ENCODE measurements around the gene IDS.
A peak's percentile ranks its signal among the peaks of the same experiment; 100 is the strongest.
"Not testable (repeated sequence)": the region's sequence is repeated elsewhere in the genome, so short reads cannot be mapped to it uniquely, and the experiment has no call there.

The IDS gene

GRCh38 chrX:149497626-149498025 is 7.5 kb downstream of the IDS start:
- DNase-seq (ENCODE audit: low read depth): peak; percentile 38

GRCh38 chrX:149497054-149497453 is 8.1 kb downstream of the IDS start:
- DNase-seq (ENCODE audit: low read depth): no peak

GRCh38 chrX:149495573-149496071 is 9.5 kb downstream of the IDS start:
- DNase-seq (ENCODE audit: low read depth): peak; percentile 67

DNA sequence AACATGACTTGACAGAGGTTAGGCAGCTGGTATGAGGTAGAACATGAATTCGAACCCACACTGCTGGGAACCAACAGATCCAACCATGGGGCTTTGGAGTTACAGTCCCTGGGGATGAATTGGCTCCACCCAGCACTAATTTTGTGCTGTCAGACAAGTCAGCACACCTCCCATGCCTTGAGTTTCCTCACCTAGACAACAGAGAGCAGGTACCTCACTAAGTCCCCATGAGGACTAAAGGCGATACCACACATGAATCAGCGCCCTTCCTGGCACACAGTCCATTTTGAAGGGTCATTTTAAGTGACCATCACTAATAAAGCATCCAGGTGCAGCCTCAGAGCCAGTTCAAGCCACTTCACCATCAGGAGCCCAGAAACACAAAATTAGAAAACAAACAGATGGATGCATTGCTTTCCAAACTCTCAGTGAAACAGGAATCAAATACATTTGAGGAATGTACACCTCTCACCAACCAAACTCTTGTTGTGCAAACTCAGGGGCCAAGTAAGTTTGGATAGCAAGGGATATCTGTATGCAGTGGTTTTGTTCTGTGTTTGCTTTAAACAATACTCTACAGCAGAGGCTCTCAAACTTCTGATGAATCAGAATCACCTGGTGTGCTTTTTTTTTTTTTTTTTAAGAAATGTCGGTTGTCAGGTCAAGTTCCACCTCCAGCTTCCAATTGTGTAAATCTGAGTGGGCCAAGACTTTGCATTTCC is 10.1 kb downstream of the IDS start:
- no peak for DNase-seq (ENCODE audit: low read depth)

DNA sequence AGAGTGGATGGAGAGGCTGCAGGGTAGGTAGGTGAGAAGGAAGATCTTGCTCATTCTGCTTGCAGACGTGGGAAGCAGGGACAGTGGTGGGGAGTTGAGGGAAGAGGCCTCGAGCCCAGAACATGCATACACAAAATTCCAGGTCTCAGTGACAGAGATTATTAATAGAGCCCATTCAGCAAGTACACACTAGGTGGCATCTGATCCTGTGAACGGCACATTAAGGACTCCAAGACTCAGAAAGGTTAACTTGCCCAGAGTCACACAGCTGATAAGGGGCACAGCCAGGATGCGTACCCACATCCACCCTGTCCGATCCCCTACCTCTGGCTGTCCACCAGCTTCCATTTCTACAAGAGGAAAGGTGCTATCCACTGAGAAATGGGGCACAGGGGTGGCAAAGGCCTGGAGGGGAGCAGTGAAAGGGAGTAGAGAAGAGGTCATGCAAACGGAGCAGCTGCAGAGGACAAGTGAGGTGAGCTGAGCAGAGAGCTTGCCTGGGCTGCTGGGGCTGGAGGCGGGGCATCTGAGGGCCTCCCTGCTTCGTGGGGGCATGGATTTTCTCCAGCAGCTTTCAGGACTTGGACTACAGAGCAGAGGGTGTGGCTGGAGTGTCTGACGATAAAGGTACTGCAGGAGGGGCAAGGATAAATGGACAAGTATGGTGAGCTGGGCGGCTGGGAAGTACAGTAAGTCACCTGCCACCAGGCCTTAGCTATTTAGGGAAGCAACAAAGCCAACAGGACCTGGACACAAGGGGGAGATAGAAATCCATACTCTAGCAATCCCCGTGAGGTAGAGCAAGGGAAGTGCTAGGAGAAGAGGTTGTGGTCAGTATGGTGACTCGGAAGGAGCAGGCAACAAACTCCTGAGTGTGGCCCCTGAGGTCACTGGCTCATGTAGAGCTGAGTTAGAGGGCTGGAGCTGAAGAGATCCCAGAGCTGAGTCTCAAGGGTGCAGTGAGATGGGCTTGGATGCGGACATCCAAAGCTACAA is 11.2 kb downstream of the IDS start:
- no peak for DNase-seq (ENCODE audit: low read depth)

GRCh38 chrX:149491812-149492211 is 13.3 kb downstream of the IDS start:
- DNase-seq (ENCODE audit: low read depth): no peak

GRCh38 chrX:149490100-149490499 is 15.0 kb downstream of the IDS start:
- no peak for DNase-seq (ENCODE audit: low read depth)

GRCh38 chrX:149488411-149489052 is 16.6 kb downstream of the IDS start:
- DNase-seq (ENCODE audit: low read depth): not testable (repeated sequence)

GRCh38 chrX:149488008-149488407 is 17.1 kb downstream of the IDS start:
- DNase-seq (ENCODE audit: low read depth): not testable (repeated sequence)

DNA sequence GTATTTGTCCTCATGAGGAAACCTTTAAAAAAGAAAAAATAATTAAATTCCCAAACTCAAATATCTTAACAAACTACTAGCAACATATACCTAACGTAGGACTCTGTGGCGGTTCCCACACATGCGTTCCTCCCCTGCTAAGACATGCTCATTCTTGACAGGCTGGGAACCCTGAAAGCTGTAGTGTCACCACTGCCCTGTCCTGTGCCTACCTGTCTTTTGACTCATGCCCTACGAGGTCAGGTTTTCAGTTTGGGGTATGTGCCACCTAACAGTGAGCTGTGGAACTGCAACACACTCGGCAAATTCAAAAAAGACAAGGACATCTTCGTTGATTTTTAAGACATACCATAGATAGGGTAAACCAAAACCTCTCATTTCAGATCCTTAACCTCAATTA is 17.8 kb downstream of the IDS start:
- no peak for DNase-seq (ENCODE audit: low read depth)

GRCh38 chrX:149476513-149476912 is 28.6 kb downstream of the IDS start:
- DNase-seq (ENCODE audit: low read depth): no peak

GRCh38 chrX:149473966-149474365 is 31.1 kb downstream of the IDS start:
- DNase-seq (ENCODE audit: low read depth): no peak

DNA sequence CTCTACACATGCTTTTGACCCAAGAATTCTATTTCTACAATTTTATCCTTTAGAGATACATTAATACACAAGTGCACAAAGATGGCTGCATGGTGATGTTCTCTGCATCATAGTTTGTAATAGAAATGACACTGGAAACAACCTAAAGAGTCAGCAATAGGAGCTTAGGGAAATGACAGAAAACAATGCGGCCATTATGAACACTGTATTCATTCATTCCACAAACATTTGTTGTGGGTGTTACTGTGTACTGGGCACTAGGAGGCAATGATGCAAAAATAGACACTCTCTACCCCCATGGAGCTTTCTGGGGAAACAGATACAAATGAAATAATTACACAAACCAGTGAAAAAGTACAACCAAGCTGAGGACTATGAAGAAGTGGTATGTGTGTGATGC is 32.0 kb downstream of the IDS start:
- no peak for DNase-seq (ENCODE audit: low read depth)

GRCh38 chrX:149472625-149473024 is 32.5 kb downstream of the IDS start:
- DNase-seq (ENCODE audit: low read depth): no peak

GRCh38 chrX:149471397-149471796 is 33.7 kb downstream of the IDS start:
- DNase-seq (ENCODE audit: low read depth): no peak

DNA sequence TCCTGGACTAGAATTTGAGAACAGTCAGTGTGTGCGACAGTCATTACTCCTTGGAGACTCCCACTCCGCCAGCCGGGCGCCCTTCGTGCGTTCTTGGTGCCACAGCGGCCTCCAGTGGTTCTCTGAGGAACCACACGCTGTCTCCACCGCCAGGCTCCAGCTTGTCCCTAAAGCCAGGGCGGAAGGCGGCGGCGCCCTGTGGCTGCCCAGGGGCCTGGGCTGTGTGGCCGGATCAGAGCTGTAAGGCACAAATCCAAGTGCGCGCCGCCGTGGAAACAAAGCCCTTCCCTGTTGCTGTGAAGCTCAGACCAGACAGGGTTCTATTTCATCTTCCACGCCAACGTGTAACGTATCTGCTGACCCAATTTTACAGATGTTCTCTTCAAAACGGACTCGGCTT is 34.2 kb downstream of the IDS start:
- no peak for DNase-seq (ENCODE audit: low read depth)

DNA sequence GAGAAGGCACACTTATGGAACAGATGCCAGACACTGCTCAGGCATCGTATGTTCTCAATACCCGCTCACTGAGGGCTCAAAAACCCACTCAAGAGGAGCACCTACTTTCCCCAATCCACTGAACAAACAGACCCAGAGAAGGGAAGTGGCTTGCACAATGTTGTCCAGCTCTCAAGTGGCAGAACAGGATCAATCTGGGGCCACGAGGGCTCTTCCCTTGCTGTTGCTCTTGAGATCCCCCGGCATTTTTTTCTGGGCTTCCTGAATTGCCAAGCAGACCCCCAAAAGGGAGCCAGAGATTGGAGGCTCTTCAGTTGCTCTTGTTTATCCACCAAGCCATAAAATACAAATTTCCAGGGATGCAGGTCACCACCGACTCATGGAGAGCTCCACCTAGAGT is 35.7 kb downstream of the IDS start:
- DNase-seq (ENCODE audit: low read depth): no peak

DNA sequence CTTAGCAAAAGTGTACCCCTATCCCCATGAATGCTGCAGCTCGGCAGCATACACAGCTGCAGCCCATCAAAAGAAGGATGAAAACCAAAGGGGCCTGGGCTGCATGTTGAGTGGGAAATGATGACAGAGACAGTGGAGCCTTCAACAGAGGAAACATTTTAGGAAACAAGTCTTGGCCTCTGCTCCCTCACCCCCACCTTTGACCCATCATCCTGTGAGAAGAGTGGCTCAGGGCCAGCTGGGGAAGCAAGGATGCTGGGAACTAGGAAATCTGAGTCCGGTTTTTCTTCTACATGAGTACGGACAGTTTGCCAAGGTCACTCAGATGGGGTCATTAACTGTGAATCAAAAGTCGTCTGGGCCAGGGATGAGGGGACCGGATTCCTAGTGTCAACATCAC is 37.2 kb downstream of the IDS start:
- DNase-seq (ENCODE audit: low read depth): no peak

GRCh38 chrX:149467461-149467860 is 37.6 kb downstream of the IDS start:
- DNase-seq (ENCODE audit: low read depth): no peak

DNA sequence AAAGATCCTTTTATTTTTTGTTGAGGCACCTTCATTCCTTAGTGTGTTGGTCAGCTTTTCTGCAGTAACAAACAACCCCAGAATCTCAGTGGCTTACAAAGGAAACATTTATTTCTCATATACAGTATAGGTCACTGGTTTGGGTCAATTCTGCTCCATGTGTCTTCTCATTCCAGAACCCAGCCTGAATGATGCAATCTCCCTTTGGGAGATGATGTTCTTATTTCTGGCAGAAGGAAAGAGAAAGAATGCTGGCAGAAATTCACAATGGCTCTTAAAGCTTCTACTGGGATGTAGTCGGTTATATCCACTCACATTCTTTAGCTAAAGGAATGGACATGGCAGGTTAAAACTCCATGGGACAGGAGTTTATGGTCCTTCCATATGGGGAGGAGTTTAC is 42.3 kb downstream of the IDS start:
- no peak for DNase-seq (ENCODE audit: low read depth)

GRCh38 chrX:149461746-149462145 is 43.4 kb downstream of the IDS start:
- no peak for DNase-seq (ENCODE audit: low read depth)

GRCh38 chrX:149458586-149458985 is 46.5 kb downstream of the IDS start:
- DNase-seq (ENCODE audit: low read depth): no peak
